ENCODE measurements around the gene BCL10. TPM values are rescaled to one million over a fixed set of nuclear protein-coding genes. Genes with fewer than 3 reads are reported as not detected.

Gene BCL10
- total RNA-seq, 2 donors from 2014 or later, result 17.3 to 18.4 TPM

GRCh38 chr1:85245891-85246290 lies 30.5 kb downstream of the BCL10 start:
- intact Hi-C loops (cut with DNase I), result no loop called here
- Histone ChIP-seq H3K4me3 (no peak overlapping the region), H3K4me1 (replicated peaks) (no peaks in the 10 kb centered on the region), H3K9me3 (no peaks in the 10 kb centered on the region), H3K27me3 (replicated peaks; ENCODE audit: insufficient read depth) (no peaks in the 10 kb centered on the region), H3K27ac (no peak overlapping the region), H3K36me3 (no peaks in the 10 kb centered on the region)
- TF ChIP-seq, protein P1, sequence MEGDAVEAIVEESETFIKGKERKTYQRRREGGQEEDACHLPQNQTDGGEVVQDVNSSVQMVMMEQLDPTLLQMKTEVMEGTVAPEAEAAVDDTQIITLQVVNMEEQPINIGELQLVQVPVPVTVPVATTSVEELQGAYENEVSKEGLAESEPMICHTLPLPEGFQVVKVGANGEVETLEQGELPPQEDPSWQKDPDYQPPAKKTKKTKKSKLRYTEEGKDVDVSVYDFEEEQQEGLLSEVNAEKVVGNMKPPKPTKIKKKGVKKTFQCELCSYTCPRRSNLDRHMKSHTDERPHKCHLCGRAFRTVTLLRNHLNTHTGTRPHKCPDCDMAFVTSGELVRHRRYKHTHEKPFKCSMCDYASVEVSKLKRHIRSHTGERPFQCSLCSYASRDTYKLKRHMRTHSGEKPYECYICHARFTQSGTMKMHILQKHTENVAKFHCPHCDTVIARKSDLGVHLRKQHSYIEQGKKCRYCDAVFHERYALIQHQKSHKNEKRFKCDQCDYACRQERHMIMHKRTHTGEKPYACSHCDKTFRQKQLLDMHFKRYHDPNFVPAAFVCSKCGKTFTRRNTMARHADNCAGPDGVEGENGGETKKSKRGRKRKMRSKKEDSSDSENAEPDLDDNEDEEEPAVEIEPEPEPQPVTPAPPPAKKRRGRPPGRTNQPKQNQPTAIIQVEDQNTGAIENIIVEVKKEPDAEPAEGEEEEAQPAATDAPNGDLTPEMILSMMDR (IDR thresholded peaks at IDR 0.05), result no peak
- TF ChIP-seq POLR2A (IDR thresholded peaks at IDR 0.05) (no peak), POLR2AphosphoS5 (IDR thresholded peaks at IDR 0.05) (no peak)
- whole genome bisulfite sequencing, result 80% methylated on average over 1 of the region's 1 CpG
- DNase-seq (ENCODE audit: low spot score), result no peak

GRCh38 chr1:85245456-85245855 lies 31.0 kb downstream of the BCL10 start:
- H3K4me3 ChIP-seq, result no peak overlapping the region
- no peaks in the 10 kb centered on the region for H3K27me3 ChIP-seq (replicated peaks; ENCODE audit: insufficient read depth)
- no peak for DNase-seq (ENCODE audit: low spot score)
- no peaks in the 10 kb centered on the region for H3K36me3 ChIP-seq
- no peaks in the 10 kb centered on the region for H3K9me3 ChIP-seq
- peaks cover 4% of the 10 kb centered on the region for H3K4me1 ChIP-seq (replicated peaks)
- peak overlapping the region in 1 of 2 donors; percentile 18 for H3K27ac ChIP-seq
- intact Hi-C loops (cut with DNase I), result no loop called here
- WGBS, result 41% methylated on average over 1 of the region's 1 CpG
- TF ChIP-seq, protein P1 (IDR thresholded peaks at IDR 0.05), result no peak
- no peak for TF ChIP-seq POLR2A (IDR thresholded peaks at IDR 0.05)
- no peak for TF ChIP-seq POLR2AphosphoS5 (IDR thresholded peaks at IDR 0.05)

- DNase-seq (ENCODE audit: low spot score), result no peak
- Histone ChIP-seq H3K27ac (no peak overlapping the region), H3K4me3 (no peak overlapping the region), H3K4me1 (replicated peaks) (peaks cover 8% of the 10 kb centered on the region), H3K27me3 (replicated peaks; ENCODE audit: insufficient read depth) (no peaks in the 10 kb centered on the region), H3K36me3 (no peaks in the 10 kb centered on the region), H3K9me3 (no peaks in the 10 kb centered on the region)
- TF ChIP-seq, protein P1 (IDR thresholded peaks at IDR 0.05), result no peak
- no peak for TF ChIP-seq POLR2A (IDR thresholded peaks at IDR 0.05)
- no peak for TF ChIP-seq POLR2AphosphoS5 (IDR thresholded peaks at IDR 0.05)
- intact Hi-C loops (cut with DNase I), result no loop called here
- WGBS, result 40% methylated on average over 4 of the region's 4 CpGs
These were observed 32.0 kb downstream of the BCL10 start for GRCh38 chr1:85244271-85245061.

DNA sequence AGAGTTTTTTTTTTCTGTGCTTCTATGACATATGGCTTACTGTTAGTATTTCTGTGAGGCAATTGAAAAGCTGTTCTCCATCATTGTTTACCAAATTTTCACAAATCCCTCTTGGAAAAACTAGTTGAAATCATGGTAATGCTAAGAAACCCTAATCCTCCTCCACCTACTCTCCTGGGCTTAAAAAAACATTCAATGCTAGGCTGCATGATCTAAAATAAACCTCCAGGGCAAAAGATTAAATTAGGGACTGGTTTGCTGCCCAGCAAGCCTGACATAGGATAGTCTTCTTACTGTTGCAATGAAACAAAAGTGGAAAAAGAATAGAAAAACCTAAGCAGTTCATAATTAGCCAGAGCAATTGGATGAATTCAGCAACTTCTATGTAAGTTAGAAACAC lies 33.1 kb downstream of the BCL10 start:
- H3K27me3 ChIP-seq (replicated peaks; ENCODE audit: insufficient read depth), result no peaks in the 10 kb centered on the region
- DNase-seq (ENCODE audit: low spot score), result no peak
- H3K36me3 ChIP-seq, result no peaks in the 10 kb centered on the region
- H3K9me3 ChIP-seq, result no peaks in the 10 kb centered on the region
- no peak overlapping the region for H3K27ac ChIP-seq
- H3K4me1 ChIP-seq (replicated peaks), result peaks cover 8% of the 10 kb centered on the region
- intact Hi-C loops (cut with DNase I), result no loop called here
- TF ChIP-seq POLR2AphosphoS5 (IDR thresholded peaks at IDR 0.05) (no peak), POLR2A (IDR thresholded peaks at IDR 0.05) (no peak)
- TF ChIP-seq, protein P1 (IDR thresholded peaks at IDR 0.05), result no peak
- H3K4me3 ChIP-seq, result no peak overlapping the region

DNA sequence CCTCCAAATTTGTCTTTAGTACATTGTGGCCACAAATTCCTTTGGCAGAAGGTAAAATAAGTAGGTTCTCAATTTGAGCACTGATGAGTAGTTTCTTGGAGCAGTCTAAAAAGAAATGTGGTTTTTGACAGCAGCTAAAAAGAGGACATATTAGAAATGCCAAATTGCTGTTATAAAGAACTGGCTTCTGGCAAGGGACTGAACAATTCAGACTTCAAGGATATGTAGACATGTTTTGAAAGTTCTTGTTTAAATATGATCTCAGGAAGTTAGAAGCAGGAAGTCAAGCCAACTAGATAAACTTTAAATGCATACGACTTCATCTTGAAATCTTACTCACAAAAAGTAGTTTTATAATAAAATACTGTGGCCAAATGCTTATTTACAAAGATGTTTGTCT lies 35.8 kb downstream of the BCL10 start:
- Histone ChIP-seq H3K36me3 (no peaks in the 10 kb centered on the region), H3K9me3 (no peaks in the 10 kb centered on the region), H3K27ac (no peak overlapping the region), H3K27me3 (replicated peaks; ENCODE audit: insufficient read depth) (no peaks in the 10 kb centered on the region), H3K4me1 (replicated peaks) (peaks cover 8% of the 10 kb centered on the region), H3K4me3 (no peak overlapping the region)
- TF ChIP-seq POLR2A (IDR thresholded peaks at IDR 0.05), result no peak
- no peak for TF ChIP-seq POLR2AphosphoS5 (IDR thresholded peaks at IDR 0.05)
- DNase-seq (ENCODE audit: low spot score), result no peak
- WGBS, result 4% methylated on average over 1 of the region's 1 CpG
- intact Hi-C loops (cut with DNase I), result no loop called here

Data from prostate gland (tissue), 2 donors.